Measurements from ENCODE around the gene EPB41. TPM values are rescaled to one million over a fixed set of nuclear protein-coding genes. Genes with fewer than 3 reads are reported as not detected.

Gene EPB41
- total RNA-seq, 1 donor from 2014 or later = 46.9 TPM

DNA sequence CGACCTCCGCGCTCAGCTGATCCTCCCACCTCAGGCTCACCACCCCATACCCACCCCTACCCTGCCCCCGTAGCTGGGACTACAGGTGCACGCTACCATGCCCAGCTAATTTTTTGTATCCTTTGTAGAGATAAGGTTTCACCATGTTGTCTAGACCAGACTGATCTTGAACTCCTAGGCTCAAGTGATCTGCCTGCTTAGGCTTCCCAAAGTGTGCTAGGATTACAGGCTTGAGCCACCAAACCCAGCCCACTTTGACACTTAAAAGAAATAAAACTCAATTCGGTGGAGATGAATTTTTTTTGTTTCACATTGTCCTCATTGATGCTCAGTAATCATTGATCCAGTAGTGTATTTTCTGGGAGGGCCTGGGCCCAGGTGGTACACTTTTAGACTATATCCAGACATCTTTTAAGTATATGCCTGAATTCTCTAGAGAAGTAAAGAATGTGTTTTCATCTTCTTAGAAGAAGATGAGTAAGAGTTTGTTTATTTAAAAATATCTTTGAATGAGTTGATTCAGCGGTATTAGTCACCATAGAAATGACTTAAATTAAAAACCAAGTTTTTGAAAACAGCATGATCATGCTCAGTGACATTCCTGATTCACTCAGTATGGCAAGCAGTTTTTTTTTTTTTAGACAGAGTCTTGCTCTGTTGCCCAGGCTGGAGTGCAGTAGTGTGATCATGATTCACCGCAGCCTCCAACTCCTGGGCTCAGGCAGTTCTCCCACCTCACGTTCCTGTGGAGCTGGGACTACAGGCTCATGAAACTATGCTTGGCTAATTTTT lies 57.8 kb downstream of the EPB41 start:
- FAIRE-seq = no peak

GRCh38 chr1:28973596-28974421 lies 59.4 kb downstream of the EPB41 start:
- FAIRE-seq (no peak), DNase-seq (ENCODE audit: low spot score in 2 of 2) (no peak)

More for the DNA sequence above, 57.8 kb downstream of the EPB41 start:
- no peak for DNase-seq (ENCODE audit: low spot score in 2 of 2)

- FAIRE-seq (no peak), DNase-seq (ENCODE audit: low spot score in 2 of 2) (no peak)
Measured at GRCh38 chr1:28974432-28974831, 60.1 kb downstream of the EPB41 start.

DNA sequence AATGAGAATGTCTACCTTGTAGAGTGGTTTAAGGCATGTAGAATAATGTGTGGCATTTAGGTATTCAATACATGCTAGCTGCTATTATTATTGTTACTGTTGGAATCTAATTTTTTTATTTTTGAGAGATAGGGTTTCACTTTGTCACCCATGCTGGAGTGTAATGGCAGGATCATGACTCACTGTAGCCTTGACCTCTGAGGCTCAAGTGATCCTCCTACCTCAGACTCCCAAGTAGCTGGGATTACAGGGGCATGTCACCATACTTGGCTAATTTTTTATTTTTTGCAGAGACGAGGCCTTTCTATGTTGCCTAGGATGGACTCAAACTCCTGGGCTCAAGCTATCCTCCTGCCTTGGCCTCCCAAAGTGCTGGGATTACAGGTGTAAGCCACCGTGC lies 61.9 kb downstream of the EPB41 start:
- FAIRE-seq (no peak), DNase-seq (ENCODE audit: low spot score in 2 of 2) (no peak)

DNA sequence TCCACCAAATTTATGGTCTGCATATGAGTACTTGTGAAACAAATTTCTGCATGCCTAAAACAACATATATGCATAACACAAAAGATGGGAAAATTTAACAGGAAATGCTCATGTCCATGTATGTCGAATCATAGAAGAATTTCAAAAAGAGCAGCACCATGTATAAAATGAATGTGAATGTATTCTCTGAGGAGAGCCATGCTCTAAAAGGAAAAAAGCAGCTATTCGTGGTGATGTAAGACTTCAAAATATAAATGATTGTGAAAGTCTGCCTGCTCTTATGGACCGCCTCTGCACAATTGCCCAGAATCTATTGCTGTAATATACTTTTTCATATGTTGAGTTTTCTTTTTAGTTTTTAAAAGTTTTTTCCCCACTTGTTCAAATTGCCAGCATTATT lies 66.8 kb downstream of the EPB41 start:
- FAIRE-seq (no peak), DNase-seq (ENCODE audit: low spot score in 2 of 2) (no peak)

DNA sequence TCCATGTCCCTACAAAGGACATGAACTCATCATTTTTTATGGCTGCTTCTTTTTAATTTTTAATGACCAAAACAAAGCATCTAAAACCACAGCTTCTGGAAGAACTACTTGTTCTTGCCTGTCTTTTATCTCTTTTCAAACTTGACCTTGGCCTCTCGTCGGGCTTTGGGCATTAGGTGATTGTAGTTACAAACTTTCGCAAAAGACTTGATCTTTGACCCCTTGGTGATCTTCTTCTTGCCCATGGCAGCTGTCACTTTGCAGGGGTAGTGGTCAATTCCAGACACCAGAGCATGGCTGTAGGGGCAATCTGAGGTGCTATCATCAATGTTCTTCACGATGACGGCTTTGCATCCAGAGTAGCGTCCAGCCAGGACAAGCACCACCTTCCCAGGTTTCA lies 67.8 kb downstream of the EPB41 start:
- no peak for FAIRE-seq

GRCh38 chr1:28983091-28983490 lies 68.7 kb downstream of the EPB41 start:
- no peak for DNase-seq (ENCODE audit: low spot score in 2 of 2)
- no peak for FAIRE-seq

More for the DNA sequence above, 67.8 kb downstream of the EPB41 start:
- no peak for DNase-seq (ENCODE audit: low spot score in 2 of 2)

DNA sequence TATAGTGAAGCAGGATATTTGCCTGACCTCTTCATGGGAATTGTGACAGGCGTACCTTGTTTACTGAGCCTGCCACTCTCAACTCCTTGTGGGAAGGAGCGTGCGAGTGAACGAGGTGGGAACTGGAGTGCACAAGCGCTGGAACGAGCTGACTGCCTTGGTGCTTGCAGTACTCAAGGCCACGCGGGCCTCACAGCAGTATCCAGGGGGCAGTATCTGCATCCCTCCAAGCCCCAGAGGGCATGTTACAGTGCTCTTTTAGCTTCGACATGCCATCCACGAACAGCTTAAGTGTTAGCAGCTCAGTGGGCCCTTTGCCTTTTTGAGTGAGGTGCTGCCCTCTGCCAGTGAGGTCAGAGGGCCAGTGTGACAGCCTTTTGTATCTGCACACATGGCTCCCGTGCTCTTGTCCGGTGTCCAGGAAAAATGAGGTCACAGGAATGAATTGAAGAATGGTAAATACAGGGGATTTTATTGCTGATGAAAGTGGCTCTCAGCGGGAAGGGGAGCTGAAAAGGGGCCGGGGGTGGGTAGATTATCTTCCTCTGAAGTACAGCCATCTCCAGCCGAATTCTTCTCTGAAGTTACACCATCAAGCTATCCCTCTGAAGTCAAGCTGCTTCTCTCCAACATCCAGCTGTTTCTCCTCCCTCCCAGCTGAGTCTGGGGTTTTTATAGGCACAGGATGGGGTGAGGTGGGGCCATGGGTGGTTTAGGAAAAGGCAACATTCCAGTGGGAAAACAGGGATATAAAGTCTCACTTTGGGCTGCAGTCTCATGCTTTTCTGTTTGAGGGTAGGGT lies 69.3 kb downstream of the EPB41 start:
- DNase-seq (ENCODE audit: low spot score in 2 of 2) (no peak), FAIRE-seq (no peak)

GRCh38 chr1:28984311-28984684 lies 69.9 kb downstream of the EPB41 start:
- no peak for FAIRE-seq
- DNase-seq (ENCODE audit: low spot score in 2 of 2) = no peak

DNA sequence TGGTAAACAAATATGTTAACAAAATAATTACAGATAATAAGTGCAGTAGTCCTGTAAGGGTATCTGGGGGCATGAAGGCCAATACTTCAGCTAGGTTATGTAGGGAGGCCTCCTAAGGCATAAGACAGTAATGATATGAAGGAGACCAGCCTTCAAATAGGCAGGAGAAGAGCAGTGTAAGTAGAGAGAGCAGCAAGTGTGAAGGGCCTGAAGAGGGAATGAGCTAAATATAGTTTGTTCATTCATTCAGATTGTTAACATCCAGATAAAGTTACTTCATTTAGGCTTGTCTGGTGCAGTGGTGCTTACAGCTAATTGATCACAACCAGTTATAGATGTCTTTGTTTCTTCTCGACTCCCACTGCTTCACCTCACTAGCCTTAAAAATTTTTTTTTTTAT lies 71.1 kb downstream of the EPB41 start:
- FAIRE-seq (no peak), DNase-seq (ENCODE audit: low spot score in 2 of 2) (no peak)

- no peak for FAIRE-seq
- DNase-seq (ENCODE audit: low spot score in 2 of 2) = no peak
Measured at GRCh38 chr1:28986306-28986910, 72.0 kb downstream of the EPB41 start.

DNA sequence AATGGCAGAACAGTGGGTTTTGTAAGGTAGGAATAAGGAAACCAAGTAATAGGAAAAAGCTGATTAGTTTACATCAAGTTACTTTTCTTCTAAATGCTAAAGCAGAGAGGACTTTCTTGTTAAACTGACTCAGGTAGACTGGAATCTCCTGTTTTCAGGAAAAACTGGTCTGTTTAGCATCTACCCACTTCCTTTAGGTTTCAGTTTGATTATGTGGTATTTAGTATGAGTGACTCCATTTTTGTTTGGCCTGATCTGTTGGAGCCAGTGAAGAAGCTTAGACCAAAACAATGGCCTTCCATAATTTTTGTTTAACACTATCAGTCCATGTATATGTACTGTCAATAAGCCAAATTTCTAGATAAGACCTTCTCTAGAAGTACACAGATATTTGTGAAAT lies 88.4 kb downstream of the EPB41 start:
- no peak for FAIRE-seq
- no peak for DNase-seq (ENCODE audit: low spot score in 2 of 2)

DNA sequence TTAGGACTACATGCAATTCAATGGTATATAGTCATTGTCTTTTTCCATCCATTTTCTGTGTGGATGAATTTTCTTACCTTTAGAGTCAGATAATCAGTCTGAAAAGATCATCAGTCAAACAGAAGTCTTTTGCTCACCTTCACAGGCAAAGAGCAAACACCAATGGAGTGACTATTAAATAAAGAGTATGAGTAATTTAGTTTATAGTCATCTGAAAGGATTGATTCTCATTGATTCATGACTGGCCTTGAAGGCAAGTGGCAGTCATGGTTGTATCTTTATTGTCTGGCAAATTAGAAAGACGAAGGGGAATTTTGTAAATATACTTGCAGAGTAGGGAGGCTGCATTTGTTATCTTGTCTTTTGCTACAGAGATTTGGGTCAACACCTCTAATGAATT lies 89.9 kb downstream of the EPB41 start:
- FAIRE-seq (no peak), DNase-seq (ENCODE audit: low spot score in 2 of 2) (no peak)

- DNase-seq (ENCODE audit: low spot score in 2 of 2) (no peak), FAIRE-seq (no peak)
Measured at GRCh38 chr1:29004798-29005197, 90.4 kb downstream of the EPB41 start.

- DNase-seq (ENCODE audit: low spot score in 2 of 2) (no peak), FAIRE-seq (no peak)
Measured at GRCh38 chr1:29011775-29012174, 97.4 kb downstream of the EPB41 start.

GRCh38 chr1:29017235-29017634 lies 102.9 kb downstream of the EPB41 start:
- FAIRE-seq = no peak
- DNase-seq (ENCODE audit: low spot score in 2 of 2) = no peak

DNA sequence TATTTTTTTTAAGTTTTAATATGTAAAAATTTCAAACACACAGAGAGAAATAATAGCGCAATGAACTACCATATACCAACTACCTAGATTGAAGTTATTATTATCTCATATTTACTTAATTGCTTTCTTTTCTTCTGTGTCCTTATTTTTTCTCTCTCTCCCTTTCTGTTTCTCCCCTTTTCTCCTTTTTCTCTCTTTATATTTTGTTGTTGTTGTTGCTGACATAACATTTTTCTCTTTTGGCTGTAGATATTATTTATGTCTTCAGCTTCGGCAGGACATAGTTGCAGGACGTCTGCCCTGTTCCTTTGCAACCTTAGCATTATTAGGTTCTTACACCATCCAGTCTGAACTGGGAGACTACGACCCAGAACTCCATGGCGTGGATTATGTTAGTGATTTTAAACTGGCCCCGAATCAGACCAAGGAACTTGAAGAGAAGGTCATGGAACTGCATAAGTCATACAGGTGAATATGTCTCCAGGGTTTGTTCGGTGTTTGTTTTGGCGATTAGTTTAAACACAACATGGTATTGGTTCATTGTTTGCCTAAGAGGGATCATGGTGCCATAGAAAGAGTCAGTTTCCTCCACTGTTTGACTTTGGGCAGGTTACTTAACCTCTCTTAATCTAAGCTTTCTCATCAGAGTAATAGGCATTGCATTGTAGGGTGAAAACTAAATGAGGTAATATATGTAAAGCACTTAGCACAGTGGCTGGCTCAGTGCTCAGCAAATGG lies 103.8 kb downstream of the EPB41 start:
- no peak for DNase-seq (ENCODE audit: low spot score in 2 of 2)
- FAIRE-seq = no peak

DNA sequence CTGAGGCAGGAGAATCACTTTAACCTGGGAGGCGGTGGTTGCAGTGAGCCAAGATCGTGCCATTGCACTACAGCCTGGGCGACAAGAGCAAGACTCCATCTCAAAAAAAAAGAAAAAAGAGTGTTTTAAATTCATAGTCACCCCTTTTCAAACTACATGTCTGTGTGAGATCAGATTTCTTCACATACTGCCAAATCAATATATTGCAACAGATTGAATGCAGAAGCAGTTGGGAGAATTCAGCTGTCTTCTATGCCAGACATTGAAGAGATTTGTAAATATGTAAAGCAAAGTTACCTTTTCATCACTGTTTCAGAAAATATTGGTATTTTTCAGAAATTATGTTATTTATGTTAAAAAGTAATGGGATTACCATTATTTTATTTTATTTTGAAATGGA lies 108.3 kb downstream of the EPB41 start:
- no peak for FAIRE-seq
- no peak for DNase-seq (ENCODE audit: low spot score in 2 of 2)

DNA sequence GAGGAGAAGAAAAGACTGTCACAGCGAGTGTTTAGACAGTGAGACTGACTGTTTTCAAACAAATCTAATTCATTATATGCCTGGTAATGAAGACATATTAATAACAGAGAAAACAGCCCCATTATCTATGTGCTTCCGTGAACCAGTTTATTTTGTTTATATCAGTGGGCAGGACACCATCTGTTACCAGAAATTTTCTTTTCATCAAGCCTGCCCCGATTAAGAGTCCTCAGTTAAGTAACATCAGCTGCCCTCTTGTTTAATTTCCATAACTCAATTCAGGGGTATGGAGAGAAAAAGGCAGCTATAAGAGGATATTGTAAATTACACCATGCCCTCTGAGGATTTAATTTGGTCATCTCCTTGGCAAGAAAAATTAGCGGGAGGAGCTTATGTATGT lies 115.3 kb downstream of the EPB41 start:
- DNase-seq (ENCODE audit: low spot score in 2 of 2) (no peak), FAIRE-seq (no peak)

DNA sequence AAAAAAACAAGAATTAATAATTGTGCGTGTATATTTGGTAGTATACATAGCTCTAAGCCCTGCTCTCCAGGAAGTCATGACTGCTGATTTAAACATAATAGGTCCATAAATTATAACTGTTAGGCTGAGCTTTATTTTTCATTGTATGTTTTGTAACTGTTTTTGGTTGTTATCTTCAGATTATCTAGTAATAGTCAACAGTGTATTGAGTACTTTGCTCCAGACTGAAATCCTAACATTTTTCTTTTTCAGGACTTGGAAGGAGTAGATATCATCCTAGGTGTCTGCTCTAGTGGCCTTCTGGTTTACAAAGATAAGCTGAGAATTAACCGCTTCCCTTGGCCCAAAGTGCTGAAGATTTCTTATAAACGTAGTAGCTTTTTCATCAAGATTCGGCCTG lies 118.5 kb downstream of the EPB41 start:
- DNase-seq (ENCODE audit: low spot score in 2 of 2) (no peak), FAIRE-seq (no peak)
